Measurements from ENCODE around the gene MBD3L4. TPM values are rescaled to one million over a fixed set of nuclear protein-coding genes. Genes with fewer than 3 reads are reported as not detected.
A peak's percentile ranks its signal among the peaks of the same experiment; 100 is the strongest.

MBD3L4 gene
- total RNA-seq, 1 experiment from 2014 or later, result not detected

- CTCF ChIA-PET, result no interaction called here
- H3K27me3 Mint-ChIP-seq (ENCODE audit: unreplicated experiment), result peaks cover 26% of the 10 kb centered on the region
- no peak overlapping the region for H3K4me3 Mint-ChIP-seq (ENCODE audit: low read depth, unreplicated experiment)
- TF ChIP-seq CTCF (IDR thresholded peaks at IDR 0.05; ENCODE audit: unreplicated experiment), result no peak
- H3K36me3 Mint-ChIP-seq (ENCODE audit: insufficient read depth, unreplicated experiment), result no peaks in the 10 kb centered on the region
- no peak overlapping the region for H3K27ac Mint-ChIP-seq (ENCODE audit: unreplicated experiment)
- no TSS peak for BruUV-seq (replicated peaks)
- no peaks in the 10 kb centered on the region for H3K9me3 Mint-ChIP-seq (ENCODE audit: low read depth, unreplicated experiment)
- DNase-seq, result no peak
- no peaks in the 10 kb centered on the region for H3K4me1 Mint-ChIP-seq (ENCODE audit: low read depth, unreplicated experiment)
- intact Hi-C loops (cut with micrococcal nuclease; ENCODE audit: unreplicated experiment), result no loop called here
These were observed 33.8 kb downstream of the MBD3L4 start for GRCh38 chr19:7006135-7006704.

GRCh38 chr19:7004313-7004931 is 35.6 kb downstream of the MBD3L4 start:
- H3K36me3 Mint-ChIP-seq (ENCODE audit: insufficient read depth, unreplicated experiment), result no peaks in the 10 kb centered on the region
- intact Hi-C loops (cut with micrococcal nuclease; ENCODE audit: unreplicated experiment), result no loop called here
- no peaks in the 10 kb centered on the region for H3K4me1 Mint-ChIP-seq (ENCODE audit: low read depth, unreplicated experiment)
- BruUV-seq (replicated peaks), result no TSS peak
- no peak overlapping the region for H3K4me3 Mint-ChIP-seq (ENCODE audit: low read depth, unreplicated experiment)
- no peaks in the 10 kb centered on the region for H3K9me3 Mint-ChIP-seq (ENCODE audit: low read depth, unreplicated experiment)
- no peak overlapping the region for H3K27ac Mint-ChIP-seq (ENCODE audit: unreplicated experiment)
- TF ChIP-seq CTCF (IDR thresholded peaks at IDR 0.05; ENCODE audit: unreplicated experiment), result peak; percentile 40
- DNase-seq, result no peak
- CTCF ChIA-PET, result interaction anchor here (0.6 kb wide), 1 partner anchor 643 kb away, joined by 4 read pairs; the partner anchor contains the start of gene CLPP
- H3K27me3 Mint-ChIP-seq (ENCODE audit: unreplicated experiment), result peaks cover 34% of the 10 kb centered on the region

GRCh38 chr19:7000816-7001215 is 39.2 kb downstream of the MBD3L4 start:
- H3K36me3 Mint-ChIP-seq (ENCODE audit: insufficient read depth, unreplicated experiment), result no peaks in the 10 kb centered on the region

GRCh38 chr19:7000333-7000732 is 39.6 kb downstream of the MBD3L4 start:
- TF ChIP-seq CTCF (IDR thresholded peaks at IDR 0.05; ENCODE audit: unreplicated experiment), result no peak
- no peak for DNase-seq
- no TSS peak for BruUV-seq (replicated peaks)
- intact Hi-C loops (cut with micrococcal nuclease; ENCODE audit: unreplicated experiment), result no loop called here
- CTCF ChIA-PET, result no interaction called here
- Mint-ChIP-seq H3K4me3 (ENCODE audit: low read depth, unreplicated experiment) (no peak overlapping the region), H3K4me1 (ENCODE audit: low read depth, unreplicated experiment) (no peaks in the 10 kb centered on the region), H3K27ac (ENCODE audit: unreplicated experiment) (no peak overlapping the region), H3K36me3 (ENCODE audit: insufficient read depth, unreplicated experiment) (no peaks in the 10 kb centered on the region), H3K27me3 (ENCODE audit: unreplicated experiment) (peaks cover 38% of the 10 kb centered on the region), H3K9me3 (ENCODE audit: low read depth, unreplicated experiment) (peaks cover 1% of the 10 kb centered on the region)

More at GRCh38 chr19:7000816-7001215, 39.2 kb downstream of the MBD3L4 start:
- Mint-ChIP-seq H3K9me3 (ENCODE audit: low read depth, unreplicated experiment) (no peaks in the 10 kb centered on the region), H3K27me3 (ENCODE audit: unreplicated experiment) (peaks cover 33% of the 10 kb centered on the region), H3K27ac (ENCODE audit: unreplicated experiment) (no peak overlapping the region), H3K4me1 (ENCODE audit: low read depth, unreplicated experiment) (no peaks in the 10 kb centered on the region), H3K4me3 (ENCODE audit: low read depth, unreplicated experiment) (no peak overlapping the region)
- BruUV-seq (replicated peaks), result no TSS peak
- intact Hi-C loops (cut with micrococcal nuclease; ENCODE audit: unreplicated experiment), result no loop called here
- no peak for TF ChIP-seq CTCF (IDR thresholded peaks at IDR 0.05; ENCODE audit: unreplicated experiment)
- no peak for DNase-seq
- CTCF ChIA-PET, result no interaction called here

Data from Calu3 (cell line).